ENCODE measurements around the gene CHST8. TPM values are rescaled to one million over a fixed set of nuclear protein-coding genes. Genes with fewer than 3 reads are reported as not detected.
A peak's percentile ranks its signal among the peaks of the same experiment; 100 is the strongest.

CHST8 gene
- total RNA-seq, 1 experiment from 2014 or later: 25.7 TPM

DNA sequence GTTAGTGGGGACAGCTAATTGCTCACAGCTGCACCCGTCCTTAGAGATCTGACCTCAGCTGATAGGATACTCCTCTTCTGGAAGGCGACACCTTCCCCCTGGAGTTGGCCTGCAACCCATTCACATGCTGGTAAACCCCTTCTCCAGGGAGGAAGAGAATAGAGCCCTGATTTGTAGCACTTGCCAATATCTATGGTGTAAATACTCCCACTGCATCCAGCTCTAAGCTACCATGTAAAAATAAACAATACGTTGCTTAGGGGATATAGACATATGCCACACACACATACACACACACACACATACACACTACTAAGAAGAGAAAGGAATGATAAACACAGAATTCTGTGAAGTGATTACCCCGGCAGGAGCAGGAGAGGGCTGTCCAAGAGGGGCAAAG, 125.5 kb downstream of the CHST8 start:
- Histone ChIP-seq H3K27me3 (no peaks in the 10 kb centered on the region), H3K9me3 (replicated peaks) (no peaks in the 10 kb centered on the region), H3K4me3 (no peak overlapping the region), H3K36me3 (no peaks in the 10 kb centered on the region), H3K4me1 (peaks cover 10% of the 10 kb centered on the region), H3K27ac (no peak overlapping the region)
- DNase-seq: no peak

DNA sequence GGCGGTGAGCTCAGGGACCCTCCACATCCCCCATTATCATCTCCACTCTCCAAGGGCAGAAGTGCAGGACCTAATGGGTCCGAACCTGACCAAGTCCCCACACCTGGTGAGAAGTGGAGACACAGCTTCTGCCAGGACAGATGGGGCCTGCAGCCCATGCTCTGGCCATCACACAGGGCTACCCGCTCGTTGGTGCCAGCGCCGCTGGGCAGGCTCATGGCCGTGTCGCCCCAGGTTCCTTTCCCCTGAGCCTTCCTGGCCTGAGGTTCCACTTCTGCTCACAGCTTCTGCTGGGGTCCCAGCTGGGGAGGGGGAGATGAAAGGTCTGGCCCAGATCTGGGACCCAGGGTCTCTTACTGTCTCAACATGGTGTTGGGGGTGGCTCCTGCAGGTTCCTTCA, 126.5 kb downstream of the CHST8 start:
- no peaks in the 10 kb centered on the region for H3K9me3 ChIP-seq (replicated peaks)
- peaks cover 15% of the 10 kb centered on the region for H3K4me1 ChIP-seq
- H3K36me3 ChIP-seq: no peaks in the 10 kb centered on the region
- no peak overlapping the region for H3K27ac ChIP-seq
- H3K27me3 ChIP-seq: no peaks in the 10 kb centered on the region
- DNase-seq: no peak
- no peak overlapping the region for H3K4me3 ChIP-seq

DNA sequence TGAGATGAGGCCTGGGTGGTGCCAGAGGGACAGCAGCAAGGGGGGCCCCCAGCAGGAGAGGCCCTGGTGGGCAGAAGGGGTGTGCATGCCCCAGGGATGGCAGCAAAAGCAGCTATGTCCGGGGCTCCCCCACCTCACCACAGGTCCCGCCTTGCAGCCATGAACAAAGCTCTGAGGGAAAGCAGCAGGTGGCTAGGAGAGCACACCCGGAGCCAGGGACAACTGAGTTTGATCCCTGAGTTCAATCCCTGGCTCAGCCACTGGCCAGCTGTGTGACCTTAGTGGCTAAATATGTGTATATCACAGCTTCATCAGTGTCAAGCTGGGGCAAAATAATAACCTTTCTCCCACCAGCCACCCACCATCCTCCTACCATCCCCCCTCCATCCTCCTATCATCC, 127.3 kb downstream of the CHST8 start:
- Histone ChIP-seq H3K9me3 (replicated peaks) (no peaks in the 10 kb centered on the region), H3K4me1 (peaks cover 15% of the 10 kb centered on the region), H3K4me3 (no peak overlapping the region), H3K36me3 (no peaks in the 10 kb centered on the region), H3K27me3 (no peaks in the 10 kb centered on the region), H3K27ac (no peak overlapping the region)
- peak; percentile 39 to 49 for DNase-seq

DNA sequence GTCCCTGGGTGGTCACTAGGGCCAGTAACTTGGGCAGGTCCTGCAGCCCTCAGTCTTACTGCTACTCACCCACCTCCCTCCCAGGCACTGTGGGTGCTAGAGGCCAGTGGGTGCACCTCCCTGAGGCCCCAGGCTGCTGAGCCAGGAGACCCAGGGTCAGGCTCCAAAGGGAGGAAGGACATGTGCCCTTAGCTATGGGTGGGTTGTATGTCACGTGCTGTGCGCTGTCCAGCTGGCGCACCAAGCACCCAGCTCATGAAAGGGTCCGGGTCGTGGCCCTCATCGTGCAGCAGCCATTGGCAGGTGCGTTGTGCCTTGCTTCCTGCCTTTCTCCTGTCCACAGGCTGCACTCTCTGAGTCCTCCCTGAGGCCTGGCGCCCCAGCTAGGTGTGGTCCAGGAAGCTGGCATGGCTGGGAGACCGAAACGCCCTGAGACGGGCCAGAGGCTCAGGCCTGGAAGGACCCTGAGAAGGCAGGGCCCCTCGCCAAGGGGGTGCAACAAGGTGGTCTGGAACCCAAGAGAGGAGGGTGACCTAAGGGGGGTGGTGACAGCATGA, 127.9 kb downstream of the CHST8 start:
- Histone ChIP-seq H3K27me3 (no peaks in the 10 kb centered on the region), H3K4me3 (no peak overlapping the region), H3K36me3 (no peaks in the 10 kb centered on the region), H3K4me1 (peaks cover 21% of the 10 kb centered on the region), H3K27ac (no peak overlapping the region), H3K9me3 (replicated peaks) (no peaks in the 10 kb centered on the region)
- DNase-seq: no peak

DNA sequence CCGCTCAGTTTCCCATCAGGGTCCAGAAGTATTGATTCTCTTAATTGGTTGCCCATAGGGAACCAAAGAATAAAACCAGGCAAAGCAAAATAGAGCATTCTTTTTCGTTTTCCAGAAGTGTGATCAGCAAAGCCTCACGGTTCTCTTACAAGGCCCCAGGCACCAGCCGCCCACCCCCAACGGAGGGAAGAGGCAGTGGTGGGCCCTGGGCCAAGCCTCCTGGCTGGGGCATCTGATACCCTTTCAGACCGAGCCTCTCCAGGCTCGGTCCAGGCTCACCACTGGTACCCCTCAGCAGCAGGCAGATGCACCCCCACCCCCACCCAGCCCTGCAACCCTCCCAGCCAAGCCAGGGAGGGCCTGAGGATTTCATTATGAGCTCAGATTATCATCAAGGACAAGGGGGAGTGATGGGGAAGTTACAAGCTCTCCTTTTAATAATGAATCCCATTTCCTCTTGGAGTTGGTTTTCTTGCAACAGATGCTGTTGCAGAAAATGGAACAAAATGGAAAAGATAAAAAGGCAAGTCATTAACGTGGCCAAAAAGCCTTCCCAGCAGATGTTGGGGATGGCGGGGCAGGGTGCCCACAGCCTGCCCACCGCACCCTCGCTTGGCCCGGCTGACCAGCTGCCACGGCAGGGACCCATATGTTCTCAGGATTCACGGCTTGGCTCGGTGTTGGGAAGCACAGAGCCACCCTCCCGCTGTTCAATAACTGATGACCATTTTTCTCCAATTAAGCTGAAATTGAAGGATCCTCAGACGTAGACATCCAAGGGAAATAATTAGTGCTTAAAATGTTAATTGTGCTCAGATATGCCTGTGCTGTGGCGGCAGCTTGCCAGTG, 129.1 kb downstream of the CHST8 start:
- H3K4me1 ChIP-seq: peaks cover 32% of the 10 kb centered on the region
- H3K9me3 ChIP-seq (replicated peaks): no peaks in the 10 kb centered on the region
- H3K27me3 ChIP-seq: no peaks in the 10 kb centered on the region
- no peak overlapping the region for H3K27ac ChIP-seq
- no peak overlapping the region for H3K4me3 ChIP-seq
- no peaks in the 10 kb centered on the region for H3K36me3 ChIP-seq
- no peak for DNase-seq

DNA sequence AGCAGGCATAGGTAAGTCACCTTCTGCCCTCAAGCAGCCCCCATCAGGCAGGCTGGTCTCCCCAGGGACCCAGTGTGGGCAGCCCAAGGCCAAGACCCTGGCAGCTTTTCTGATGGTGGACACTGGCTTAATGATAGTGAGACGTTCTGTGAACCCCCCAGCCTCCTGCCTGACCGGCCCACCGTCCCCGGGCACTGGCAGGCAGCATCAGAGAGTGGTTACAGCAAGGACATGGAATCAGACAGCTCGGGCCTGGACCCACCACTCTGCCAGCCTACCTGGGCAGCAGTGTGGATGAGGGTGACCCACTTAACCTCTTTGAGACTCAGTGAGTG, 129.7 kb downstream of the CHST8 start:
- Histone ChIP-seq H3K4me3 (no peak overlapping the region), H3K36me3 (no peaks in the 10 kb centered on the region), H3K27me3 (no peaks in the 10 kb centered on the region), H3K4me1 (peaks cover 38% of the 10 kb centered on the region), H3K9me3 (replicated peaks) (no peaks in the 10 kb centered on the region), H3K27ac (peak overlapping the region; percentile 32)
- DNase-seq: no peak

DNA sequence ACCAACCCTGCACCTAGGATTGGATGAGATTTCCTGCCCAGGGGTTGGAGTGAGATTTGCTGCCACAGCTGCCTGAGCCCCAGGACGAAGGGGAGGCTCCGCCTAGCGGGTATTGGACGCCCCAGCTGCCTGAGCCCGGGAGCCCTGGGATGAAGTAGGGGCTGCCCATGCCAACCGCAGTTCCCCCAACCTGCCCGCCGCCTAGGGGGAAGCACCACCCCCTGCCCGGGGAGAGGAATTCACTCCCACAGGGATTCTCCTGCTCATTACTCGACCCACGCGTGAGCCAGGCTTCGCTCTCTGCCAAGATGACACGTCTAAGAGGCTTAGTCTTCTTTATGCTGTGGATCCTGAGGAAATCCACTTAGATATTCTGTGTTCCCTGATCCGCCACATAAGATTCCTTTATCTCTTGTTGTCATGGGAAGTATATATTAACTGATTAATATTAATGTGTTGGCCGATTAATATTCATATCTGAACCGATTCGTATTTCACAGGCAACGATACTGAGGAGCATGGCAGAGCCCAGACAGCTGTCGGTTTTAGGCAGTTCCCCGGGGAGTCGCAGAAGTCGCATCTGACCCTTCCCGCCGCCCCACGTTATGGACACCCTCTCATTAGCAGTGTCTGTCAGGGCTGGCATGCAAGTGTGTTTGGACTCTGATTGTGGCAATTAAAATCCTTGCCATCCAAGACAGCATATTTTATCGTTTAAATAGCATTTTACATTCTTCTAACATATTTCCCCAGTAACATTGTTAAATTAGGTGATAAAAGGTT, 130.5 kb downstream of the CHST8 start:
- no peaks in the 10 kb centered on the region for H3K27me3 ChIP-seq

DNA sequence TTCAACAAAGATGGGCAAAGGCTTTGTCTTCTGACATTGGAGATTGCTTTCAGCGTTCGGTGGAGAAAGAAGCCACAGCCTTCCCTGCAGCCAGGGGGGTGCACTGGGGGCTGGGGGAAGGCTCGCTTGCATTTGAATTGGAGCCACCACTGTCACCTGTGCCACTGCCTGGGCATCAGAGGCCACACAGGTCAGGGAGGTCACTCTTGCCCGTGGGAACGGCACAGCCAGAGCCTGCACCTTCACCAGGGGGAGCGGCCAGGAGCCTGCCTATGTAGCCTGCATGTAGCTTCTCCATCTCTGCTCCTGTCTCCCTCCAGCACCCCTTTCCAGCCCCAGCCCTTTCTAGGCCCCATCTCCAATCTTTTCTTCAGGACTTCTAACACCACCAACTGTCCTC, 131.2 kb downstream of the CHST8 start:
- no peak for DNase-seq
- Histone ChIP-seq H3K27me3 (no peaks in the 10 kb centered on the region), H3K36me3 (no peaks in the 10 kb centered on the region), H3K9me3 (replicated peaks) (no peaks in the 10 kb centered on the region), H3K4me1 (peaks cover 38% of the 10 kb centered on the region), H3K4me3 (no peak overlapping the region), H3K27ac (no peak overlapping the region)

More for the DNA sequence above, 130.5 kb downstream of the CHST8 start:
- Histone ChIP-seq H3K4me3 (no peak overlapping the region), H3K36me3 (no peaks in the 10 kb centered on the region), H3K4me1 (peaks cover 38% of the 10 kb centered on the region), H3K27ac (peak overlapping the region; percentile 32), H3K9me3 (replicated peaks) (no peaks in the 10 kb centered on the region)
- peak; percentile 72 to 77 for DNase-seq

DNA sequence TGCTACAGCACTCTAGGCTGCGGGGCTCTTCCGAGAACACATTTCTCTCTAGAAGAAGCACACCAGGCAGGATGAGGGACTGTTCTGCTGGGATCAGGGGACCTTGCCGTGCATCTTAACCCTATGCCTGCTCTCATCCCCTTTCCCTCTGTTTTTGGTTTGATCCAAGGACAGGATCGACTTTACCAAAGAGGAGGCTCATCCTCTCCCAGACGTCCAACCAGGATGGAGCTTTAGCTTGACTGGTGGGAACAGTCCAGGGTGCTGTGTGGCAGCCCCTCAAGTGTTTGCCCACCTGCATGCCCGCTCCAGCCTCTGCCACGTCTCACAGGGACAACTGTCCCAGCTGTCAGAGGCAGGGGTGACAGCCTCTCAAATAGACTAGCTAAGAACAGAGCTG, 132.6 kb downstream of the CHST8 start:
- H3K27me3 ChIP-seq: no peaks in the 10 kb centered on the region
- H3K36me3 ChIP-seq: no peaks in the 10 kb centered on the region
- H3K4me3 ChIP-seq: no peak overlapping the region
- no peak overlapping the region for H3K27ac ChIP-seq
- H3K9me3 ChIP-seq (replicated peaks): no peaks in the 10 kb centered on the region
- peaks cover 42% of the 10 kb centered on the region for H3K4me1 ChIP-seq
- DNase-seq: no peak

DNA sequence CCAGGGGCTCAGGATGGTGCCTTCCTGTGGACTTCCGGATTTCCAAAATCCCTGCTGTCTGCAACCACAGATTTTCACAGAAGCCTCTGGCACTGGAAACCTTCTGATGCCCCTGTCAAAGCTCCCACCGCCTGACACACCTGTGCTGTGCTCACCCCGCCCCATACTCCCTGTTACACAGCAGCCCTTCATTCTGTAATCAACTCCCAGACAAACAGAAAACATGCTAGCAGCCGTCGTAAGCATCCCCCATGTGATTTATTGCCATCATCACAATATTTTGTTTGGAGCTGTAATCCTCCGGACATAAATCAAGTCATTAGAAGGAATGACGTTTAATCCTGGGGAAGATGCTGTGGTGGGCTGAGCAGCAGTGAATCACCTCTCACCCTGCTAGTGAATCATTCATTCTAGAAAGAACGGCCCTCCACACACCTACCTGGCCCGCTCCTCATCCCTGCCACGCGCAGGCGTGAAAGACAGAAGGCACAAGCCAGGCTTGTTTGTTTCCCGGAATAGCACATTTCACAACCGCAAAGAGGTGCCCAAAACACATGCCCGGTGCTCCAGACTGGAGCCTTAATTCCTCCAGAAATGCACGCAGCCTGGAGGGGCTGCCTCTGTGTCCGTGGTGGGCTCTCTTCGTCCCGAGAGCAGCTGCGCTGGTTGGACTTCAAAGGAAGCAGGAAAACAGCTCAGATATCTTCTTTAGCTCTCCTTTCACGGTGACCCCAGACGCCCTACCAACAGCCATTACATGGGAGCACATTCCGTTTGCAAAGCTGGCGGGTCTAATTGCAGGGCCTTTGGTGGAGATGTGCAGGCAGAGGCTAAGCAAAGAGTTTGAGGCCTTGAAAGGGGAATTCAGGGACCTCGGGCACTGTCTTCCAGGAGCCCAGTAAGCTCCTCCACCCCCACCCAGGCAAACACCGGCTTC, 133.6 kb downstream of the CHST8 start:
- no peaks in the 10 kb centered on the region for H3K36me3 ChIP-seq
- peaks cover 42% of the 10 kb centered on the region for H3K4me1 ChIP-seq
- no peak overlapping the region for H3K4me3 ChIP-seq
- peak overlapping the region; percentile 41 for H3K27ac ChIP-seq
- DNase-seq: peak; percentile 85 to 90
- H3K9me3 ChIP-seq (replicated peaks): no peaks in the 10 kb centered on the region
- no peaks in the 10 kb centered on the region for H3K27me3 ChIP-seq

DNA sequence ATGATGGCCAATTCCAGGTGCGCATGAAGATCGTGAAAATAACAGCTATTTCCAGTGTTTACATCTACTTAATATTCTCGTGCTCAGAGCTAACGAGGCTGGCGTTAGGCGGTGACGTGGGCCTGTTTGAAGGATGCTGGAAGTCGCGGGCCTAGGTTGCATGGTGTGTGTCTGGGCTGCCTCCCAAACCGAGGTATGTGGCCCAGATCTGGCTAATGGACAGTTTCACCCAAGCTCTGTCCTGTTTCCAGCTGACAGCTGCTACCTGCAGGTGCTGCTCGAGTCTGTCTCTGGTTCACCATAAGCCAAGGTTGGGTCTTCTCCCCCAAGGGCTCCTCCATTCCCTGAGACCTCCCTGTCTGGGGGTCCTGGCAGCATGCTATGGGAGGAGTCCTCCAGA, 134.4 kb downstream of the CHST8 start:
- DNase-seq: no peak
- Histone ChIP-seq H3K4me3 (no peak overlapping the region), H3K27ac (peak overlapping the region; percentile 41), H3K4me1 (peaks cover 42% of the 10 kb centered on the region), H3K36me3 (peaks cover 2% of the 10 kb centered on the region; the same call in 1 of the 2 replicates), H3K9me3 (replicated peaks) (no peaks in the 10 kb centered on the region), H3K27me3 (no peaks in the 10 kb centered on the region)

DNA sequence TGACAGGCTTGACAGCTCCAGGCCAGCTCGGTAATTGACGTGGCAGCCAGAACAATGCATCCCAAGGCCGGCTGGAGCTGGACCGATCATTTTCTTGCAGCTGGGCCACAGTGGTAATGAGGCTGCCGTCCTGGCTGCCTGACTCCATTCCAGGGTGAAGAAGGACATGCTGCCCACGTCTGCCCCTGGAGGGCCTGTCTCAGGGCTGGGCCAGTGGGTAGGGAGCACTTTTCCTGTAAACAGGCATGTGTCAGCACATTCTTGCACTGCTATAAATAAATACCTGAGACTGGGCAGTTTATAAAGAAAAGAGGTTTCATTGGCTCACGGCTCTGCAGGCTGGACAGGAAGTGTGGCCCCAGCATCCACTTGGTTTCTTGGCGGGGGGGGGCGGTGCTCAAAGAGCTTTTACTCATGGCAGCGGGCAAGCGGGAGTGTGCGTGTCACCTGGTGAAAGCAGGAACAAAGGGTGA, 136.8 kb downstream of the CHST8 start:
- no peaks in the 10 kb centered on the region for H3K27me3 ChIP-seq
- H3K9me3 ChIP-seq (replicated peaks): no peaks in the 10 kb centered on the region
- H3K27ac ChIP-seq: no peak overlapping the region
- H3K4me1 ChIP-seq: peaks cover 27% of the 10 kb centered on the region
- peaks cover 2% of the 10 kb centered on the region; the same call in 1 of the 2 replicates for H3K36me3 ChIP-seq
- DNase-seq: no peak
- no peak overlapping the region for H3K4me3 ChIP-seq

DNA sequence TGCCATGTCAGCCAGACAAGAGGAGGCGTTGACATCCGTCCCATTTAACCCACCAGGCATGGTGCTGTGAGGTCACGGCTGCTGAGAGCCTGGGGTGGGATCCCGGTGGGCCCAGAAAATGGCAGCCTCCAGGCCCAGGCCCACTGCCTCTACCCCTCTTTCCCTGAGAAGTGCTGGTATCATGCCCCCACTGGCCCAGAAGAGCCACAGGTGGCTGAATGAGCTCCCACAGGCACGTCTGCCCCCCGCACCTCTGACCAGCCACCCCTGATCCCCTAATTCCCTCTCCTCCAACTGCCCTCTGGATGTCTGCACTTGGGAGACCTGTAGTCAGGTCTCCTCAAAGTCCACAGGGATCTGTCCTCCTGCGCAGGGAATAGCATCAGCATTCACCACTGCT, 137.6 kb downstream of the CHST8 start:
- H3K4me3 ChIP-seq: no peak overlapping the region

More for the DNA sequence above, 137.6 kb downstream of the CHST8 start:
- H3K4me1 ChIP-seq: peaks cover 25% of the 10 kb centered on the region
- peaks cover 2% of the 10 kb centered on the region; the same call in 1 of the 2 replicates for H3K36me3 ChIP-seq
- no peak for DNase-seq
- no peak overlapping the region for H3K27ac ChIP-seq
- H3K9me3 ChIP-seq (replicated peaks): no peaks in the 10 kb centered on the region
- no peaks in the 10 kb centered on the region for H3K27me3 ChIP-seq

Measured in SJCRH30 (cell line).